WTC11 (cell line): ENCODE measurements around the gene VCAN. TPM values are rescaled to one million over a fixed set of nuclear protein-coding genes. Genes with fewer than 3 reads are reported as not detected.

Experiments
- ATAC-seq: fragments of 200-7000 bp; cut with Tn5 transposase; 2 replicates; pipeline ENCODE4 v1.10.0; 2021; ENCODE audit warnings: mild to moderate bottlenecking, moderate library complexity
- CTCF ChIA-PET: fragments of 300-600 bp; sonication (Branson Sonifier 250); formaldehyde crosslinking; loops from one replicate; lab custom pipeline; 2021; ENCODE audit warnings: antibody characterized with exemption; lab: Charles Lee
- POLR2A ChIA-PET: fragments of 350-600 bp; sonication (Branson Sonifier 250); formaldehyde crosslinking; loops from one replicate; lab custom pipeline; 2021; ENCODE audit warnings: antibody characterized with exemption; lab: Charles Lee
- DNase-seq: peaks from one replicate; pipeline ENCODE4 v3.0.0; 2021; ENCODE audit warnings: low spot score
- H3K27ac Mint-ChIP-seq: 2 replicates; pipeline ENCODE4 v1.8.0; 2021; ENCODE audit warnings: mixed read lengths
- H3K27me3 Mint-ChIP-seq: 2 replicates; pipeline ENCODE4 v1.8.0; 2021; ENCODE audit warnings: low read depth, mild to moderate bottlenecking, moderate library complexity, mixed read lengths
- H3K36me3 Mint-ChIP-seq: 2 replicates; pipeline ENCODE4 v1.8.0; 2021; ENCODE audit warnings: mixed read lengths
- H3K4me1 Mint-ChIP-seq: 2 replicates; pipeline ENCODE4 v1.8.0; 2022; ENCODE audit warnings: mixed read lengths
- H3K4me3 Mint-ChIP-seq: 2 replicates; pipeline ENCODE4 v1.8.0; 2021; ENCODE audit warnings: mild to moderate bottlenecking, moderate library complexity, mixed read lengths
- H3K9me3 Mint-ChIP-seq: 2 replicates; pipeline ENCODE4 v1.8.0; 2021; ENCODE audit warnings: mixed read lengths
- CTCF ChIP-seq: fragments of 200-600 bp; IDR thresholded peaks from 2 replicates; pipeline ENCODE4 v1.8.0; 2022; ENCODE audit warnings: antibody characterized with exemption
- ELF4 ChIP-seq: sonication (generic); formaldehyde crosslinking; IDR thresholded peaks from 2 replicates; pipeline ENCODE4 v1.8.1; 2022; ENCODE audit warnings: low read depth, mild to moderate bottlenecking, moderate library complexity, missing genetic modification reagents
- ERG ChIP-seq: fragments of 250-450 bp; sonication (Bioruptor Pico); IDR thresholded peaks from 2 replicates; pipeline ENCODE4 v1.8.0; 2021; ENCODE audit warnings: mild to moderate bottlenecking
- HMGXB4 ChIP-seq: sonication (generic); formaldehyde crosslinking; IDR thresholded peaks from 2 replicates; pipeline ENCODE4 v1.8.1; 2023; ENCODE audit warnings: mild to moderate bottlenecking, moderate library complexity, missing genetic modification reagents
- KAT7 ChIP-seq: sonication (generic); formaldehyde crosslinking; IDR thresholded peaks from 2 replicates; pipeline ENCODE4 v1.8.1; 2023; ENCODE audit warnings: missing genetic modification reagents, mild to moderate bottlenecking, borderline replicate concordance
- MXD4 ChIP-seq: fragments of 250-450 bp; sonication (Bioruptor Pico); IDR thresholded peaks from 2 replicates; pipeline ENCODE4 v1.8.0; 2021; ENCODE audit warnings: mild to moderate bottlenecking, moderate library complexity, borderline replicate concordance
- NFE2L1 ChIP-seq: sonication (generic); formaldehyde crosslinking; IDR thresholded peaks from 2 replicates; pipeline ENCODE4 v1.8.1; 2023; ENCODE audit warnings: missing genetic modification reagents
- NR1H2 ChIP-seq: sonication (generic); formaldehyde crosslinking; IDR thresholded peaks from 2 replicates; pipeline ENCODE4 v1.9.0; 2021; ENCODE audit warnings: mild to moderate bottlenecking, moderate library complexity, missing genetic modification reagents
- STAT6 ChIP-seq: sonication (generic); formaldehyde crosslinking; conservative IDR thresholded peaks from 2 replicates; pipeline ENCODE4 v1.8.1; 2023; ENCODE audit warnings: mild to moderate bottlenecking, low read depth, missing genetic modification reagents, moderate library complexity
- ZNF121 ChIP-seq: sonication (generic); formaldehyde crosslinking; IDR thresholded peaks from 2 replicates; pipeline ENCODE4 v1.8.0; 2023; ENCODE audit warnings: missing genetic modification reagents
- ZNF263 ChIP-seq: sonication (generic); formaldehyde crosslinking; IDR thresholded peaks from 2 replicates; pipeline ENCODE4 v1.8.1; 2022; ENCODE audit warnings: low read depth, mild to moderate bottlenecking, moderate library complexity, missing genetic modification reagents
- ZNF396 ChIP-seq: fragments of 250-450 bp; sonication (Bioruptor Pico); IDR thresholded peaks from 2 replicates; pipeline ENCODE4 v1.8.0; 2021; ENCODE audit warnings: mild to moderate bottlenecking, moderate library complexity, borderline replicate concordance
- ZNF423 ChIP-seq: fragments of 250-450 bp; sonication (Bioruptor Pico); IDR thresholded peaks from 2 replicates; pipeline ENCODE4 v2.1.2; 2022; ENCODE audit warnings: mild to moderate bottlenecking, moderate library complexity
- ZSCAN18 ChIP-seq: fragments of 250-450 bp; sonication (Bioruptor Pico); IDR thresholded peaks from 2 replicates; pipeline ENCODE4 v2.1.2; 2022; ENCODE audit warnings: mild to moderate bottlenecking, moderate library complexity
- total RNA-seq: library from RNA; stranded (reverse); gene quantifications from 3 replicates; pipeline ENCODE4 v1.2.3, GENCODE V29; 2021
- TF ChIP-seq, protein P1 (sequence below): sonication (generic); formaldehyde crosslinking; conservative IDR thresholded peaks from 2 replicates; pipeline ENCODE4 v1.8.1; 2022; ENCODE audit warnings: mild to moderate bottlenecking, missing genetic modification reagents
- TF ChIP-seq, protein P2 (sequence below): fragments of 250-450 bp; sonication (Bioruptor Pico); IDR thresholded peaks from 2 replicates; pipeline ENCODE4 v1.9.0; 2021; ENCODE audit warnings: mild to moderate bottlenecking, borderline replicate concordance
- TF ChIP-seq, protein P3 (sequence below): sonication (generic); formaldehyde crosslinking; IDR thresholded peaks from 2 replicates; pipeline ENCODE4 v1.8.0; 2023; ENCODE audit warnings: missing genetic modification reagents

Gene VCAN
- total RNA-seq, 1 experiment from 2014 or later = 276 TPM

DNA sequence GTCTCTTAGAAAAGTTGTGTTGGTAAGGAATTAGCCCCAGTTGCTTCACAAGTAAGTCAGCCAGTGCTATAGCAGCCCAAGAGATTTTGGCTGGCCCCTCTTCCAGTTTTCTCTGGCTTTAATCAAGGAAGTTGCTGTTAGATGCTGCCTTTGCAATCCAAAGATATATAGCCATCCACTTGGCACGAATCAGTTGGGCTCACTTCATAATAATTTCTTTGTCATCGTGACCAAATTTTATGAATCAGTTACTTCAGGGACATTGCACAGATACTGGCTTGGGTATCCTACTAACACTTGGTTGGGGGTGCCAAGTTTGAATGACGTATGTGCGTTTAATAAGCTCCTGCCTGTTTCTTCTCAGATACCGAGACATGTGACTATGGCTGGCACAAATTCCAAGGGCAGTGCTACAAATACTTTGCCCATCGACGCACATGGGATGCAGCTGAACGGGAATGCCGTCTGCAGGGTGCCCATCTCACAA, 81.5 kb downstream of the VCAN start:
- Mint-ChIP-seq H3K9me3 (no peaks in the 10 kb centered on the region), H3K27ac (no peak overlapping the region), H3K36me3 (peaks cover 62% of the 10 kb centered on the region)
- TF ChIP-seq MXD4 (CRISPR knock-in tag) (no peak), ZNF423 (CRISPR knock-in tag) (no peak), HMGXB4 (CRISPR knock-in tag) (no peak), NFE2L1 (no peak), ZNF263 (CRISPR knock-in tag) (no peak), CTCF (no peak), ERG (CRISPR knock-in tag) (no peak), KAT7 (CRISPR knock-in tag) (no peak)
- TF ChIP-seq, protein P1, sequence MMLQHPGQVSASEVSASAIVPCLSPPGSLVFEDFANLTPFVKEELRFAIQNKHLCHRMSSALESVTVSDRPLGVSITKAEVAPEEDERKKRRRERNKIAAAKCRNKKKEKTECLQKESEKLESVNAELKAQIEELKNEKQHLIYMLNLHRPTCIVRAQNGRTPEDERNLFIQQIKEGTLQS (CRISPR knock-in tag) = no peak
- TF ChIP-seq, all 79 proteins: peak for 0
- Mint-ChIP-seq H3K4me1 (no peaks in the 10 kb centered on the region), H3K4me3 (no peak overlapping the region), H3K27me3 (no peaks in the 10 kb centered on the region)
- ATAC-seq (no peak), DNase-seq (no peak)
- POLR2A ChIA-PET = no interaction called here
- CTCF ChIA-PET = no interaction called here

- ATAC-seq = no peak
- Mint-ChIP-seq H3K27ac (no peak overlapping the region), H3K9me3 (no peaks in the 10 kb centered on the region), H3K4me3 (no peak overlapping the region), H3K27me3 (no peaks in the 10 kb centered on the region), H3K4me1 (no peaks in the 10 kb centered on the region), H3K36me3 (peaks cover 51% of the 10 kb centered on the region)
- CTCF ChIA-PET = no interaction called here
- no peak for DNase-seq
- POLR2A ChIA-PET = no interaction called here
- no peak for TF ChIP-seq ZNF121 (CRISPR knock-in tag)
- TF ChIP-seq, protein P2, sequence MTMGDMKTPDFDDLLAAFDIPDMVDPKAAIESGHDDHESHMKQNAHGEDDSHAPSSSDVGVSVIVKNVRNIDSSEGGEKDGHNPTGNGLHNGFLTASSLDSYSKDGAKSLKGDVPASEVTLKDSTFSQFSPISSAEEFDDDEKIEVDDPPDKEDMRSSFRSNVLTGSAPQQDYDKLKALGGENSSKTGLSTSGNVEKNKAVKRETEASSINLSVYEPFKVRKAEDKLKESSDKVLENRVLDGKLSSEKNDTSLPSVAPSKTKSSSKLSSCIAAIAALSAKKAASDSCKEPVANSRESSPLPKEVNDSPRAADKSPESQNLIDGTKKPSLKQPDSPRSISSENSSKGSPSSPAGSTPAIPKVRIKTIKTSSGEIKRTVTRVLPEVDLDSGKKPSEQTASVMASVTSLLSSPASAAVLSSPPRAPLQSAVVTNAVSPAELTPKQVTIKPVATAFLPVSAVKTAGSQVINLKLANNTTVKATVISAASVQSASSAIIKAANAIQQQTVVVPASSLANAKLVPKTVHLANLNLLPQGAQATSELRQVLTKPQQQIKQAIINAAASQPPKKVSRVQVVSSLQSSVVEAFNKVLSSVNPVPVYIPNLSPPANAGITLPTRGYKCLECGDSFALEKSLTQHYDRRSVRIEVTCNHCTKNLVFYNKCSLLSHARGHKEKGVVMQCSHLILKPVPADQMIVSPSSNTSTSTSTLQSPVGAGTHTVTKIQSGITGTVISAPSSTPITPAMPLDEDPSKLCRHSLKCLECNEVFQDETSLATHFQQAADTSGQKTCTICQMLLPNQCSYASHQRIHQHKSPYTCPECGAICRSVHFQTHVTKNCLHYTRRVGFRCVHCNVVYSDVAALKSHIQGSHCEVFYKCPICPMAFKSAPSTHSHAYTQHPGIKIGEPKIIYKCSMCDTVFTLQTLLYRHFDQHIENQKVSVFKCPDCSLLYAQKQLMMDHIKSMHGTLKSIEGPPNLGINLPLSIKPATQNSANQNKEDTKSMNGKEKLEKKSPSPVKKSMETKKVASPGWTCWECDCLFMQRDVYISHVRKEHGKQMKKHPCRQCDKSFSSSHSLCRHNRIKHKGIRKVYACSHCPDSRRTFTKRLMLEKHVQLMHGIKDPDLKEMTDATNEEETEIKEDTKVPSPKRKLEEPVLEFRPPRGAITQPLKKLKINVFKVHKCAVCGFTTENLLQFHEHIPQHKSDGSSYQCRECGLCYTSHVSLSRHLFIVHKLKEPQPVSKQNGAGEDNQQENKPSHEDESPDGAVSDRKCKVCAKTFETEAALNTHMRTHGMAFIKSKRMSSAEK (CRISPR knock-in tag) = no peak
- TF ChIP-seq ZSCAN18 = no peak
- no peak for TF ChIP-seq ZNF396 (CRISPR knock-in tag)
- no peak for TF ChIP-seq NR1H2 (CRISPR knock-in tag)
- TF ChIP-seq, protein P3, sequence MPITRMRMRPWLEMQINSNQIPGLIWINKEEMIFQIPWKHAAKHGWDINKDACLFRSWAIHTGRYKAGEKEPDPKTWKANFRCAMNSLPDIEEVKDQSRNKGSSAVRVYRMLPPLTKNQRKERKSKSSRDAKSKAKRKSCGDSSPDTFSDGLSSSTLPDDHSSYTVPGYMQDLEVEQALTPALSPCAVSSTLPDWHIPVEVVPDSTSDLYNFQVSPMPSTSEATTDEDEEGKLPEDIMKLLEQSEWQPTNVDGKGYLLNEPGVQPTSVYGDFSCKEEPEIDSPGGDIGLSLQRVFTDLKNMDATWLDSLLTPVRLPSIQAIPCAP (CRISPR knock-in tag) = no peak
- no peak for TF ChIP-seq CTCF
- no peak for TF ChIP-seq ZNF423 (CRISPR knock-in tag)
- TF ChIP-seq ELF4 (CRISPR knock-in tag) = no peak
- no peak for TF ChIP-seq STAT6 (CRISPR knock-in tag)
These were observed 82.6 kb downstream of the VCAN start for GRCh38 chr5:83554133-83554532.
